Measurements from ENCODE around the gene NSUN2. TPM values are rescaled to one million over a fixed set of nuclear protein-coding genes. Genes with fewer than 3 reads are reported as not detected.

NSUN2 gene
- 10 to 100 TPM; 38.9 to 51.2 (median 50.6) TPM for total RNA-seq

GRCh38 chr5:6632888-6633468 is at the start of gene NSUN2, which contains the start of gene SRD5A1:
Gene NSUN2 (minus strand): TSS chr5:6633044. CDS start chr5:6632979, 65 bp downstream.
Gene SRD5A1 (plus strand): TSS chr5:6633440. CDS start chr5:6633577, 137 bp downstream.
- H3K36me3 ChIP-seq, result no peaks in the 10 kb centered on the region
- peak; percentile 88 to 89 for DNase-seq
- no peak for TF ChIP-seq CTCF (IDR thresholded peaks at IDR 0.05)
- peak; percentile 31 to 42 for TF ChIP-seq POLR2A (IDR thresholded peaks at IDR 0.05)
- peak within 1 kb of the TSS; percentile 69 to 87 for H3K4me3 ChIP-seq
- H3K27ac ChIP-seq, result peak within 1 kb of the TSS; percentile 83 to 90
- intact Hi-C loops (cut with DNase I; ENCODE audit: low total_unique reads), result loop anchor here (5.0 kb wide), 1 partner anchor 79 kb away; the partner anchor contains the start of gene TENT4A
- H3K9me3 ChIP-seq, result no peaks in the 10 kb centered on the region
- H3K27me3 ChIP-seq, result no peaks in the 10 kb centered on the region
- peaks cover 4 to 10% of the 10 kb centered on the region in 2 donors for H3K4me1 ChIP-seq

GRCh38 chr5:6682239-6682638 is 49.4 kb upstream of the NSUN2 start:
- Histone ChIP-seq H3K27ac (no peak overlapping the region), H3K4me1 (no peaks in the 10 kb centered on the region), H3K27me3 (no peaks in the 10 kb centered on the region), H3K4me3 (no peak overlapping the region), H3K9me3 (no peaks in the 10 kb centered on the region), H3K36me3 (no peaks in the 10 kb centered on the region)
- TF ChIP-seq CTCF (IDR thresholded peaks at IDR 0.05) (no peak), POLR2A (IDR thresholded peaks at IDR 0.05) (no peak)
- intact Hi-C loops (cut with DNase I; ENCODE audit: low total_unique reads), result no loop called here
- DNase-seq, result no peak

- no peak overlapping the region for H3K27ac ChIP-seq
- H3K4me1 ChIP-seq, result no peaks in the 10 kb centered on the region
- no peak overlapping the region for H3K4me3 ChIP-seq
- H3K9me3 ChIP-seq, result no peaks in the 10 kb centered on the region
- no peaks in the 10 kb centered on the region for H3K27me3 ChIP-seq
- intact Hi-C loops (cut with DNase I; ENCODE audit: low total_unique reads), result no loop called here
- TF ChIP-seq POLR2A (IDR thresholded peaks at IDR 0.05) (no peak), CTCF (IDR thresholded peaks at IDR 0.05) (no peak)
- DNase-seq, result no peak
- no peaks in the 10 kb centered on the region for H3K36me3 ChIP-seq
Measured at GRCh38 chr5:6681682-6682081, 48.8 kb upstream of the NSUN2 start.

- intact Hi-C loops (cut with DNase I; ENCODE audit: low total_unique reads), result no loop called here
- H3K27me3 ChIP-seq, result no peaks in the 10 kb centered on the region
- no peak for TF ChIP-seq CTCF (IDR thresholded peaks at IDR 0.05)
- no peak for TF ChIP-seq POLR2A (IDR thresholded peaks at IDR 0.05)
- no peak overlapping the region for H3K27ac ChIP-seq
- no peak for DNase-seq
- no peaks in the 10 kb centered on the region for H3K36me3 ChIP-seq
- H3K4me3 ChIP-seq, result no peak overlapping the region
- no peaks in the 10 kb centered on the region for H3K9me3 ChIP-seq
- no peaks in the 10 kb centered on the region for H3K4me1 ChIP-seq
Measured at GRCh38 chr5:6680922-6681321, 48.1 kb upstream of the NSUN2 start.

GRCh38 chr5:6678385-6678784 is 45.5 kb upstream of the NSUN2 start:
- no peaks in the 10 kb centered on the region for H3K9me3 ChIP-seq
- H3K36me3 ChIP-seq, result no peaks in the 10 kb centered on the region
- intact Hi-C loops (cut with DNase I; ENCODE audit: low total_unique reads), result no loop called here
- TF ChIP-seq CTCF (IDR thresholded peaks at IDR 0.05) (no peak), POLR2A (IDR thresholded peaks at IDR 0.05) (no peak)
- H3K27ac ChIP-seq, result no peak overlapping the region
- H3K4me1 ChIP-seq, result no peaks in the 10 kb centered on the region
- DNase-seq, result no peak
- H3K4me3 ChIP-seq, result no peak overlapping the region
- H3K27me3 ChIP-seq, result no peaks in the 10 kb centered on the region

All from uterus (tissue), 4 donors.